ENCODE data around the gene TSPAN1. TPM values are rescaled to one million over a fixed set of nuclear protein-coding genes. Genes with fewer than 3 reads are reported as not detected.

TSPAN1 gene
- total RNA-seq, 1 donor from 2014 or later: 0.91 TPM

- no peaks in the 10 kb centered on the region for H3K27me3 Mint-ChIP-seq (ENCODE audit: unreplicated experiment)
- H3K27ac Mint-ChIP-seq (ENCODE audit: unreplicated experiment): no peak overlapping the region
- TF ChIP-seq CTCF (IDR thresholded peaks at IDR 0.05): no peak
- no peak for DNase-seq (ENCODE audit: extremely low spot score, unreplicated experiment)
- H3K36me3 Mint-ChIP-seq (ENCODE audit: unreplicated experiment): peaks cover 28% of the 10 kb centered on the region
- no peak overlapping the region for H3K4me3 Mint-ChIP-seq (ENCODE audit: unreplicated experiment)
- no peaks in the 10 kb centered on the region for H3K9me3 Mint-ChIP-seq (ENCODE audit: unreplicated experiment)
- peaks cover 36% of the 10 kb centered on the region for H3K4me1 Mint-ChIP-seq (ENCODE audit: unreplicated experiment)
Observed at GRCh38 chr1:46193285-46193684, 18.4 kb downstream of the TSPAN1 start.

- H3K27ac Mint-ChIP-seq (ENCODE audit: unreplicated experiment): no peak overlapping the region
- no peaks in the 10 kb centered on the region for H3K27me3 Mint-ChIP-seq (ENCODE audit: unreplicated experiment)
- no peak for TF ChIP-seq CTCF (IDR thresholded peaks at IDR 0.05)
- no peaks in the 10 kb centered on the region for H3K9me3 Mint-ChIP-seq (ENCODE audit: unreplicated experiment)
- no peak overlapping the region for H3K4me3 Mint-ChIP-seq (ENCODE audit: unreplicated experiment)
- H3K36me3 Mint-ChIP-seq (ENCODE audit: unreplicated experiment): peaks cover 25% of the 10 kb centered on the region
- DNase-seq (ENCODE audit: extremely low spot score, unreplicated experiment): no peak
- peaks cover 33% of the 10 kb centered on the region for H3K4me1 Mint-ChIP-seq (ENCODE audit: unreplicated experiment)
Observed at GRCh38 chr1:46193984-46194570, 19.2 kb downstream of the TSPAN1 start.

- H3K4me1 Mint-ChIP-seq (ENCODE audit: unreplicated experiment): peaks cover 33% of the 10 kb centered on the region
- H3K9me3 Mint-ChIP-seq (ENCODE audit: unreplicated experiment): no peaks in the 10 kb centered on the region
- TF ChIP-seq CTCF (IDR thresholded peaks at IDR 0.05): no peak
- no peak overlapping the region for H3K27ac Mint-ChIP-seq (ENCODE audit: unreplicated experiment)
- no peak for DNase-seq (ENCODE audit: extremely low spot score, unreplicated experiment)
- H3K36me3 Mint-ChIP-seq (ENCODE audit: unreplicated experiment): peaks cover 19% of the 10 kb centered on the region
- no peak overlapping the region for H3K4me3 Mint-ChIP-seq (ENCODE audit: unreplicated experiment)
- H3K27me3 Mint-ChIP-seq (ENCODE audit: unreplicated experiment): no peaks in the 10 kb centered on the region
Observed at GRCh38 chr1:46194641-46195193, 19.8 kb downstream of the TSPAN1 start.

- H3K27ac Mint-ChIP-seq (ENCODE audit: unreplicated experiment): no peak overlapping the region
- no peak overlapping the region for H3K4me3 Mint-ChIP-seq (ENCODE audit: unreplicated experiment)
- no peaks in the 10 kb centered on the region for H3K27me3 Mint-ChIP-seq (ENCODE audit: unreplicated experiment)
Observed at GRCh38 chr1:46196609-46197008, 21.7 kb downstream of the TSPAN1 start.

More at GRCh38 chr1:46196609-46197008, 21.7 kb downstream of the TSPAN1 start:
- Mint-ChIP-seq H3K4me1 (ENCODE audit: unreplicated experiment) (peaks cover 24% of the 10 kb centered on the region), H3K9me3 (ENCODE audit: unreplicated experiment) (no peaks in the 10 kb centered on the region), H3K36me3 (ENCODE audit: unreplicated experiment) (peaks cover 15% of the 10 kb centered on the region)
- TF ChIP-seq CTCF (IDR thresholded peaks at IDR 0.05): no peak
- no peak for DNase-seq (ENCODE audit: extremely low spot score, unreplicated experiment)

Measured in osteocyte (in vitro differentiated cells).